GM18907 (cell line): ENCODE results near the gene TFAP2B.

ENCODE experiments used
- ATAC-seq: cut with Tn5 transposase; IDR thresholded peaks from one replicate; pipeline ENCODE4 v1.9.1; 2021; ENCODE audit warnings: mild to moderate bottlenecking, moderate library complexity; ENCODE audit not compliant: unreplicated experiment

Gene TFAP2B

GRCh38 chr6:50823094-50823920, 4.6 kb downstream of the TFAP2B start:
- no peak for ATAC-seq

- ATAC-seq = no peak
These were observed 5.9 kb downstream of the TFAP2B start for GRCh38 chr6:50824552-50824951.

GRCh38 chr6:50825375-50826036, 6.8 kb downstream of the TFAP2B start:
- no peak for ATAC-seq

- no peak for ATAC-seq
These were observed 7.5 kb downstream of the TFAP2B start for GRCh38 chr6:50826037-50826761.

- ATAC-seq = no peak
These were observed 8.1 kb downstream of the TFAP2B start for GRCh38 chr6:50826803-50827202.

- no peak for ATAC-seq
These were observed 10.4 kb downstream of the TFAP2B start for GRCh38 chr6:50829049-50829448.

- ATAC-seq = no peak
These were observed 11.3 kb downstream of the TFAP2B start for GRCh38 chr6:50829898-50830444.

GRCh38 chr6:50831186-50831585, 12.5 kb downstream of the TFAP2B start:
- ATAC-seq = no peak

GRCh38 chr6:50832912-50833311, 14.2 kb downstream of the TFAP2B start:
- no peak for ATAC-seq

GRCh38 chr6:50834929-50835410, 16.3 kb downstream of the TFAP2B start:
- ATAC-seq = no peak

GRCh38 chr6:50836231-50836630, 17.6 kb downstream of the TFAP2B start:
- no peak for ATAC-seq

GRCh38 chr6:50837589-50838445, 19.1 kb downstream of the TFAP2B start:
- ATAC-seq = no peak

GRCh38 chr6:50840112-50840810, 21.6 kb downstream of the TFAP2B start:
- ATAC-seq = no peak

- ATAC-seq = no peak
These were observed 22.1 kb downstream of the TFAP2B start for GRCh38 chr6:50840811-50841192.

- no peak for ATAC-seq
These were observed 23.8 kb downstream of the TFAP2B start for GRCh38 chr6:50842446-50842845.

- no peak for ATAC-seq
These were observed 24.3 kb downstream of the TFAP2B start for GRCh38 chr6:50842861-50843384.

GRCh38 chr6:50843842-50844241, 25.2 kb downstream of the TFAP2B start:
- ATAC-seq = no peak

- ATAC-seq = no peak
These were observed 26.9 kb downstream of the TFAP2B start for GRCh38 chr6:50845499-50846143.
